ENCODE results near the gene TSEN2.

GRCh38 chr3:12471241-12471640 lies 13.0 kb upstream of the TSEN2 start:
- TF ChIP-seq, protein P1, sequence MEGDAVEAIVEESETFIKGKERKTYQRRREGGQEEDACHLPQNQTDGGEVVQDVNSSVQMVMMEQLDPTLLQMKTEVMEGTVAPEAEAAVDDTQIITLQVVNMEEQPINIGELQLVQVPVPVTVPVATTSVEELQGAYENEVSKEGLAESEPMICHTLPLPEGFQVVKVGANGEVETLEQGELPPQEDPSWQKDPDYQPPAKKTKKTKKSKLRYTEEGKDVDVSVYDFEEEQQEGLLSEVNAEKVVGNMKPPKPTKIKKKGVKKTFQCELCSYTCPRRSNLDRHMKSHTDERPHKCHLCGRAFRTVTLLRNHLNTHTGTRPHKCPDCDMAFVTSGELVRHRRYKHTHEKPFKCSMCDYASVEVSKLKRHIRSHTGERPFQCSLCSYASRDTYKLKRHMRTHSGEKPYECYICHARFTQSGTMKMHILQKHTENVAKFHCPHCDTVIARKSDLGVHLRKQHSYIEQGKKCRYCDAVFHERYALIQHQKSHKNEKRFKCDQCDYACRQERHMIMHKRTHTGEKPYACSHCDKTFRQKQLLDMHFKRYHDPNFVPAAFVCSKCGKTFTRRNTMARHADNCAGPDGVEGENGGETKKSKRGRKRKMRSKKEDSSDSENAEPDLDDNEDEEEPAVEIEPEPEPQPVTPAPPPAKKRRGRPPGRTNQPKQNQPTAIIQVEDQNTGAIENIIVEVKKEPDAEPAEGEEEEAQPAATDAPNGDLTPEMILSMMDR (IDR thresholded peaks at IDR 0.05), result no peak
- TF ChIP-seq POLR2A (IDR thresholded peaks at IDR 0.05), result no peak
